GM12875 (cell line): ENCODE data around the gene CD9.

Experiments
- H3K4me3 ChIP-seq: one replicate; pipeline ENCODE4 v1.5.1; 2011; ENCODE audit warnings: low read depth, low read length, control low read depth
- CTCF ChIP-seq: IDR thresholded peaks from 2 replicates; pipeline ENCODE4 v1.5.1; 2011; ENCODE audit warnings: low read depth, mild to moderate bottlenecking, control low read depth, inconsistent platforms, low read length, moderate library complexity, borderline replicate concordance; ENCODE audit not compliant: insufficient read depth

CD9 gene

GRCh38 chr12:6269986-6270385 lies 69.8 kb downstream of the CD9 start:
- no peak overlapping the region for H3K4me3 ChIP-seq
- no peak for TF ChIP-seq CTCF

GRCh38 chr12:6271281-6271680 lies 71.1 kb downstream of the CD9 start:
- H3K4me3 ChIP-seq: no peak overlapping the region
- no peak for TF ChIP-seq CTCF

- H3K4me3 ChIP-seq: no peak overlapping the region
- no peak for TF ChIP-seq CTCF
These were observed 72.4 kb downstream of the CD9 start for GRCh38 chr12:6272300-6273204.

- TF ChIP-seq CTCF: no peak
- no peak overlapping the region for H3K4me3 ChIP-seq
These were observed 73.0 kb downstream of the CD9 start for GRCh38 chr12:6273205-6273540.

- no peak for TF ChIP-seq CTCF
These were observed 73.5 kb downstream of the CD9 start for GRCh38 chr12:6273541-6274230.

GRCh38 chr12:6274231-6275221 lies 74.3 kb downstream of the CD9 start:
- TF ChIP-seq CTCF: no peak

More at GRCh38 chr12:6273541-6274230, 73.5 kb downstream of the CD9 start:
- no peak overlapping the region for H3K4me3 ChIP-seq

More at GRCh38 chr12:6274231-6275221, 74.3 kb downstream of the CD9 start:
- no peak overlapping the region for H3K4me3 ChIP-seq
